Measurements from ENCODE around the gene VAMP5.
"Not testable (repeated sequence)": the region's sequence is repeated elsewhere in the genome, so short reads cannot be mapped to it uniquely, and the experiment has no call there.

VAMP5 gene, protein sequence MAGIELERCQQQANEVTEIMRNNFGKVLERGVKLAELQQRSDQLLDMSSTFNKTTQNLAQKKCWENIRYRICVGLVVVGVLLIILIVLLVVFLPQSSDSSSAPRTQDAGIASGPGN

DNA sequence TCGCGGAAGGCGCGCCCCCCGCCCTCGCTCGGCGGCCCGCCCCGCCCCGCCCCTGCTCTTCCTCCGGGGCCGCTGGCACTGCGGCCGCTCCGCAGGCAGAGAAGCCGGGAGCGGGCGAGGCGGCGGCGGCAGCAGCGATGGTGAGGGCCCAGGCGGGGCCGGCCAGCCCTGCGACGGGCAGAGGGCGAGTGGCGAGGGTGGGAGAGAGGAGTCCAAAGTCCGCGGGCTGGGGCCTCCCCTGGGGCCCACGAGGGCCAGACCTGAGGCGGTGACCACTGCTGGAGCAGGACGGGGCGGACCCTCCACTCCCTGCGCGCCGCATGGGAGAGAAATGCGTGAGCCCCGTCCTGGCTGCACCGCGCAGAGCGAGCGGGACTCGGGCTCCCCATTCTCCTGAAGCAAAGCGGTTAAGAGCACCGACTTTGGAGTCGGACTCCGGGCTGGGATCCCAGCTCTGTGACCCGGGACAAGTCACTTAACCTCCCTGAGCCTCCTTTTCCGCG lies at the start of gene VAMP5:
Gene VAMP5 (plus strand): TSS at position 78 of the 503 bp plus-strand sequence. CDS start 60 bp downstream, at position 138.
- no peak for DNase-seq

DNA sequence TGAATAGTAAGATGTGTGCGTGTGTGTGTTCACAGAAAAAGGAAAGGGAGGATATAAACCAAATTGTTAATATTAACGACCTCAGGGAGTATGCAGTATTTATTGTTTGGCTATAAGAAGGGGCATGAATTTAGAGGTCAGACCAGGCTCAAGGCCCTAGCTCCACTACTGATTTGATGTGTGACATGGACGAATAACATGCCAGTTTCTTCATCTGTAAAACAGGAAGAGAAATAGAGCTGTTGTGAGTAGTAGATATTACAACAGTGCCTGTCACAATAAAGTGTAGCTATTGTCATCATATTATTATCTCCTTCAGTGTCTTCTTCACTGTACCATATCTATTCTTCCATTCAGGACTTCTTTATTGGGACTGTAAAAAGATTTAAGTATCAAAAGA lies 49.4 kb upstream of the VAMP5 start:
- DNase-seq, result no peak

DNA sequence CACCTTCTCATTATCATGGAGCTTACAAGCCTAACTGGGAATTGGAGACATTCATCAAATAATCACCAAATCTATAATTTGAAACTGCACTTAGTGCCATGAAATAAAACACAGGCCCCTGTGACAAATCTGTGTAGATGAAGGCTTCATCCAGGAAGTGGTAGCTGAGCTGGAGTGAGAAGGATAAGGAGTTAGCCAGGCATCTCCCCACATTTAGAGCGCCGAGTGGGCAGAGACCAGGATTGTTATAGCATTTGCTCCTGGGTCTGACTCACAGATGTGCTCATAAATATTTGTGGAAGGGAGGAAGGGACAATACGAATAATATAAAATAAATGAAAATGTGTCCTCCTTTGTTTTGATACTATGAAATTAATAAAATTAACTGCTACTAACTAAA lies 47.8 kb upstream of the VAMP5 start:
- DNase-seq, result no peak

DNA sequence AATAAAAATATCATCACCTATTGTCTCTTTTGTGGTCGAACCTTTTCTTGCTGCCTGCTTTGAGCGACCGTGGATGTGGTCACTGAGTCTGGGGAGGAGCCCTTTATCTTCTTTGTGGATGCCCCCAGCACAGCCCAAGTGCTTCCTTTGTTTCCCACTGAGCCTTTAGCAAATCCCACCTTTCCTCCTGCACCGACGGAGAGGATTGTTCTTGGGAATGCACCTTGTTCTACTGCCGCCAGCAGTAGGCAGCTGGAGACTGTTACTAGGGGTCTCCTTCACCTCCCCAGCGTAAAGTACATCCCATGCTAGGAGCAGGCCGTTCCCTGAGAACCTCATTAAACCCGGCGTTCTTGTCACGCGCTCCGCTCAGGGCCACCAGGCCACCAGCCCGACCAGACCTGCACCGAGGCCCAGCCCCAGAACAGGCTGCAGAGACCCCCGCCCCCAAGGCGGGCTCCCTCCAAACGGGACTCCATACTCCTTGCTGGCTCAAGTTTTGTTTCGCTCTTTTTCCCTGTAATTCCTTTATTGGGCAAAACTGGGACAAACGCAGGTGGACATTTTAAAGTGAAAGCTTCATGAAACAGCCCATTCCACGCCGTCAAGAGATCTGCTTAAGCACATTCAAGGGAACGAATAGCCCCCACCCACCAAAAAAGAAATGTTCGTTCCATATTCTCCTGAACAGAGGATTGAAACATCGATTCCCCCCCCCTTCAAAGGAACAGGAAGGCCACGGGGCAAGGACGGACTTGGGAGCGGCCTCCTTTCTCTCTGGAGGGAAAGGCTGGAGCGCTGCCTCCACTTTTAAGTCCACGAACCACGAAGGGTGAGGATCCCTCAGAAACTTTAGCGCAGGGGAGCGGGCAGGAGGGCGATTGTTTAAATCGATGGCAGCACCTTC lies 46.4 kb upstream of the VAMP5 start:
- DNase-seq, result no peak

DNA sequence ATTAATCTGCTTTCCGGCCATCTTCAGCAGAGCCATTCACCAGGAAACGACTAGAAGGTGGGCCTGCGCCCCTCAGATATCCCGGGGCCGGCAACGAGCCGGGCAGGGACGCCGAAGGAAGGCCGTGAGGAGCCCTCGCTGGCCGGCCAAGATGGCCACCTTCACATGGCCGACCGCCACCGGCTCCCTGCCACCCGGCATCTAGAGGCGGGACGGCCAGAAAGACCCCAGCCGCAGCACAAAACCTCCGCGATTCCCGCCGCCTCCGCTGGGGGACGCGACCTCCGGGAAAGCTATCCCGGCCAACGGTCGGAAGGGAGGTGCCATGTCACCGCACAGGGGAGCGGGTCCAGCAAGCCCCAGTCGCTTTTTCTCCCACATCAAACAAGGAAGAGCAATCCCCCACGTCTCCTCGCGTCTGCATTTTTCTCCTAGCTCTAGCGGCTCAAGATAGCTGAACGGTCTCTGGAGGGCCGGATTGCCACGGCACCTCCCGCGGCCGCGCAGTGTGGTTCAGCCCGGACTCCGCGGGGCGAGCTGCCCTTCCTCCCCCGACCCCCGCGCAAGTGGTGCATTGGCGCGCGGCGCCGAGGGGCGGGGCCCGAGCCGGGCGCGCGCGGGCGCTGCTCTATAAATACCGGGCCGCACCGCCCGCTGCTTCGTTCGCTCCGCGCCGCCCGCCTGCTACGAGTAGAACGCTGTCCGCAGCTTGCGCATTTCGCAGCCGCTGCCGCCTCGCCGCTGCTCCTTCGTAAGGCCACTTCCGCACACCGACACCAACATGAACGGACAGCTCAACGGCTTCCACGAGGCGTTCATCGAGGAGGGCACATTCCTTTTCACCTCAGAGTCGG lies 45.5 kb upstream of the VAMP5 start, which contains the start of gene MAT2A:
Gene MAT2A (plus strand): TSS at position 662 of the 854 bp plus-strand sequence. CDS start 120 bp downstream, at position 782.
- peak; percentile 91 for DNase-seq

DNA sequence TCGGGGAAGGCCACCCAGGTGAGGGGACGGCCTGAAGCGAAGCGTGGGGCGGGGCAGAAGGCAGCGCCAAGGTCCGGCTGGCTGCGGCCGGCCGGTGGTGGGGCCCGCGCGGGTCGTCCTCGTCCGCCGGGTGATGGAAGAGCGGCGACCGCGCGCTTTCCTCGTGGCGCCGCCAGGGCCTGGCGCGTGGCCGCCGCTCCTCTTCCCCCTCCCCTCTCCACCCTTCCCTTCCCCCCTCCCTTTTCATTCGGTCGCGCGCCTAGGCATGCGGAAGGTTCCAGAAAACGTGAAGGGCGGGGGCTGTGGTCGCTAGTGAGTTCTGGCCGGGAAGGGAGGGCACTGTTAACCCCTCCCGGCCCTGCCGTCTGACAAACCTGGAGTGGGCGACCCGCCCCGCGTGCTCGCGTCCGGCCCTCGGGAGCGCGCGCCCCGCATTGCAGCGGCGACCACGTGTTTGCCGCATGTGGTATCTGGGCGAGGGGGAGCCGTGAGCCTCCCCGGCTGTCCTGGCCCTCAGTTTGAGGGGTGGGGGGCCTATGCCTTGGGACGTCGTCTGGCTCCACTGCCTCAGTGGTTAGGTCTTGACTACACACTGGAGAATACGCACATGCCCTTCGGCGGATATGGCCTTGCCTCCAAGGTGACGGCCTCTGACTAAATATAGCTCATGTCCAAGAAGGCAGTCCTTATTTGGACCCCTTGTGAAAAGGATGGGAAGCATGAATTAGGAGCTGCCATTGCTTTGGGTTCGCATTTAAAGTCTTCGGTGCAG lies 44.7 kb upstream of the VAMP5 start:
- DNase-seq, result peak; percentile 81

DNA sequence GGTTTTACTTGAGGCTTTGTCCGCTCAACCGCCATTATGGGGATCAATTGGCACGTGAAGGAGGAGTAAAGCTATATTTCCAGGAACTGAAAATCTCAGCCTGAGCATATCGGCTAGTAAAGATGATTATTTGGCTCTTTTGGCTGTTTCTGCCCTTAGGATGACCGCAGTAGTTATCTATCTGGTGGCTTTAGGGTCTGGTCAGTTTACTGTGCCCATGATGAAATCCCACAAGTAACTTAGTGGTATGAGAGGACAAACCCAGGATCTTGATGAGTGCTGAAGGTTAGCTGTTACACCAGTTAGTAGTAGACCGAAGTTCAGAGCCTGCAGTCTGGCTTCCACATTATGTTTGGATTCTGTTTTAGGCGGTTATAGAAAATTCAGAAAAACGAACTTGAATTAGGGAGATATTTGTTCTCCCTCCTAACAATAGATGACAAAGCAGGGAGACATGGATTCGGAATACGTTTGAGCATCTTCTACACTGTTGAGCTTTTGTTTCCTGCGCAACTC lies 44.0 kb upstream of the VAMP5 start:
- DNase-seq, result no peak

DNA sequence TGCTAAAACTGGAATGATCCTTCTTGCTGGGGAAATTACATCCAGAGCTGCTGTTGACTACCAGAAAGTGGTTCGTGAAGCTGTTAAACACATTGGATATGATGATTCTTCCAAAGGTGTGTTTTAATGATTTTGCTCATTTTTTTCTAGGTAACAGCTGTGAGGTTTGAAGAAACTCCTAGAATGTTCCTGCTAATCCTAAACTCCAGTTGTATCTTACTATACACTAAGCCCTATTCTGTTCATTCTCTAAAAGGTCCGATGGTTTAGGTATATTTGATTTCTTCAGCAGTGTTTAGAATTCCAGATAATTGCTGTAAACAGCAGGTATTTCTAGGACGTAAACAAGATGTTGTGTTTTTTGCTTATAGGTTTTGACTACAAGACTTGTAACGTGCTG lies 43.0 kb upstream of the VAMP5 start:
- no peak for DNase-seq

DNA sequence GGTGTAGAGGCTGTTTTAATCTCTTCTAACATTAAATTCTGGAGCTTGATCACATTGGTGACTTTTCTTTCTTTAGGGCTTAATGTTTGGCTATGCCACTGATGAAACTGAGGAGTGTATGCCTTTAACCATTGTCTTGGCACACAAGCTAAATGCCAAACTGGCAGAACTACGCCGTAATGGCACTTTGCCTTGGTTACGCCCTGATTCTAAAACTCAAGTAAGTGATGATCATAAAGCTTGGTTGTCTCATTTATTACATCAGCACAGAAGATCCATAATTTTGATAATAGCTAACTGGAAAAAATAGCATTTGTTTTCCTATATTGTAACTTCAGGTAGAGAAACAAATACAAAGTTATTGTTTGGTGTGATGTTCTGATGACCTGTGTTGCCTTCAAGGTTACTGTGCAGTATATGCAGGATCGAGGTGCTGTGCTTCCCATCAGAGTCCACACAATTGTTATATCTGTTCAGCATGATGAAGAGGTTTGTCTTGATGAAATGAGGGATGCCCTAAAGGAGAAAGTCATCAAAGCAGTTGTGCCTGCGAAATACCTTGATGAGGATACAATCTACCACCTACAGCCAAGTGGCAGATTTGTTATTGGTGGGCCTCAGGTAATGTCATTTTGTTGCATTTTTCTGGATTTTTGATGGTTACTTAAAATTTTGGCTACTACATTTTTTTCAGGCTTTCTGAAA lies 42.3 kb upstream of the VAMP5 start:
- DNase-seq, result no peak

DNA sequence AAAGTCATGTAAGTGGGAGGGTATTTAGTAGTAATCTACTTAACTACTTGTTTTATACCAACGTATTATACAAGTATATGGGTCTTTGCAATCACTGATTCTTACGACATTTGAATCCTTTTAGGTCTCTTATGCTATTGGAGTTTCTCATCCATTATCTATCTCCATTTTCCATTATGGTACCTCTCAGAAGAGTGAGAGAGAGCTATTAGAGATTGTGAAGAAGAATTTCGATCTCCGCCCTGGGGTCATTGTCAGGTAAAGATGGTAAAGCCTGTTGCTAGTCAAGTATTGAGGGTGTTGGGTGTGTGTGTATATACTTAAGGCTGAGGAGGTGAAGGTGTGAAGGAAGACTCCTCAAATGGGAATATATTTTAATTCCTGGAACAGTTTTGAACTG lies 41.5 kb upstream of the VAMP5 start:
- DNase-seq, result no peak

DNA sequence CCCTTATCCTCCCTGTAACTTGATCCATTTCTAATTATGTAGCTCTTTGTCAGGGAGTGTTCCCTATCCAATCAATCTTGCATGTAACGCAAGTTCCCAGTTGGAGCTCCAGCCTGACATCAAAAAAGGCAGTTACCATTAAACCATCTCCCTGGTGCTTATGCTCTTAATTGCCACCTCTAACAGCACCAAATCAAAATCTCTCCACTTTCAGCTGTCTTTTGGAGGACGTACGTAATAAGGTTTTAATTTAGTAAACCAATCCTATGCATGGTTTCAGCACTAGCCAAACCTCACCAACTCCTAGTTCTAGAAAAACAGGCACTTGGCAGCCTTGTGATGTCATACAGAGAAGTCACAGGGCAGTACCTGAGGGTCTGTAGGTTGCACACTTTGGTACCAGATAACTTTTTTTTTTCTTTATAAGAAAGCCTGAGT lies 40.0 kb upstream of the VAMP5 start:
- peak; percentile 75 for DNase-seq

DNA sequence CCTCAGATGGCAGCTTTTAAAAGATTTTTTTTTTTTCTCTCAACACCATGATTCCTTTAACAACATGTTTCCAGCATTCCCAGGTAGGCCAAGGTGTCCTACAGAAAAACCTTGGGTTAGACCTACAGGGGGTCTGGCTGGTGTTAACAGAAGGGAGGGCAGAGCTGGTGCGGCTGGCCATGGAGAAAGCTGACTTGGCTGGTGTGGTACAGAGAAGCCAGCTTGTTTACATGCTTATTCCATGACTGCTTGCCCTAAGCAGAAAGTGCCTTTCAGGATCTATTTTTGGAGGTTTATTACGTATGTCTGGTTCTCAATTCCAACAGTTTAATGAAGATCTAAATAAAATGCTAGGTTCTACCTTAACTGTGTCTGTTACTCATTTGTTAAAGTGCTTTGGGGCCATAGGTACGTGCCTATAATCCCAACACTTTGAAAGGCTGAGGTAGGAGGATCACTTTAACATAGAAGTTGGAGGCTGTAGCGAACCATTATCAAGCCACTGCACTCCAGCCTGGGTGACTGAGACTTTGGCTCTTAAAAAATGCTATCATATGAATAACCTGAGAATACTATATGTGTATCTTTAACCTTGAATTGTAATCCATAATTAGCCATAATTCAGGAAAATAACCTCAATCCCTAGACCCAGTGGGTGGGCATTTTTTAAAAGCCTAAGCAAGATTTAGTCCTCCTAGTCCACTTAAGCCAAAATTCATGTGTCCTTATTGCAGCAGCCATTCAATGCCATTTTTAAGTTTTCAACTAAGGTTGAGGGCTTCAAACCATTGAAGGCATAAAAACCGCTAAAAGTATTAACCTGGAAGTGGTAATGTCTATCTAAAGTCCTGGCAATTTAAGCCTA lies 39.1 kb upstream of the VAMP5 start:
- not testable (repeated sequence) for DNase-seq

DNA sequence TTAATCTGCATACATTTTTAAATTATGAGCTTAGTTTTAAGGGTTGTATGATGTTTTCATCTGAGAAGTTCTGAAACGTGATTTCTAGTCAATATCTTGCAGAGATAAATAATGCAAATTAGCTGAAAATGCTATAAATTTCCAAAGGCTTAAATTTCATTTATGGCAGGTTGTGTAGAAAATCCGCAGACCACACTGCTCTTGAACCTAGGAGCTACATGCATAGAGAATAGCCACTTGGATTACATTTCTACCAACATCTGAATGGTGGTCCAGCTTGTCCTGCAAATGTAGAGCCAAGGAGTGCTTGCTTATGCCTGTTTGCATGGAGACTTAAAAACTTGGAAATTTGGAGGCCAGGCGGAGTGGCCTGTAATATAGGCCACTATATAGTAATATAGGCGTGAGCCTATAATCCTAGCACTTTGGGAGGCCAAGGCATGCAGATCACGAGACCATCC lies 38.4 kb upstream of the VAMP5 start:
- DNase-seq, result no peak

DNA sequence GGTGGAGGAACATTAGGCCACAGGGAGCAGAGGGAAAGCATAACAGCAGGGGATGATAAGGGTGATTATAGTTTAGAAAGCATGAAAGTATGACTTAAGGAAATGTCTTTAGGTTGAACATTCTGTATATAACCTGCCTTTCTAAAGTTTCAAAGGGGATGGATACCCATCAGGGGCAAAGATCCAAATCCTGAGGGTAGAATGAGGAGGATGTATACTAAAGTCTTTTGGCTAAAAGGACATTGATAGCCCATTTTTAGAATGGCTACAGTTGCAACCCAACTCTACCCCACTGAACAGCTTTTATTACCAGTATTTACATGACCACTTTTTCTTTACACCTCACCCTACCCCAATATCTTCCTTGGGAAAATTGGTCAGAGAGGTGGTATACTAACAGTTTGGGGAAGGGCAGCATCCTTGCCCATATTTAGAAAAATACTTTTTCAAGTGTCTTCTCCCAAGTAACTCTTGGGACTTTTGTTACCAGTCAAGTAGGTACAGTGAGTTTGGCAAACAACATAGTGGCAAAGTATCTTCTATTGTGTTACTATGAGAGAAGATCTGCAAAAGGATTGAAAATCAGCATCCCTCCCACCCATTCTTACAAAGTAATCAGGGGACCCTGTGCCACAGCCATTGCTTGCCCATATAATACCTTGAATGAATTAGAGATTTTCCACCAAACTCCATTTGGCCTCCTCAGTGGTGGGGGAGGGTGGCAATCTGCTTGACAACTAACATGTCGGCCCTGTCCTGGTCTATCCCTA lies 37.0 kb upstream of the VAMP5 start:
- no peak for DNase-seq

DNA sequence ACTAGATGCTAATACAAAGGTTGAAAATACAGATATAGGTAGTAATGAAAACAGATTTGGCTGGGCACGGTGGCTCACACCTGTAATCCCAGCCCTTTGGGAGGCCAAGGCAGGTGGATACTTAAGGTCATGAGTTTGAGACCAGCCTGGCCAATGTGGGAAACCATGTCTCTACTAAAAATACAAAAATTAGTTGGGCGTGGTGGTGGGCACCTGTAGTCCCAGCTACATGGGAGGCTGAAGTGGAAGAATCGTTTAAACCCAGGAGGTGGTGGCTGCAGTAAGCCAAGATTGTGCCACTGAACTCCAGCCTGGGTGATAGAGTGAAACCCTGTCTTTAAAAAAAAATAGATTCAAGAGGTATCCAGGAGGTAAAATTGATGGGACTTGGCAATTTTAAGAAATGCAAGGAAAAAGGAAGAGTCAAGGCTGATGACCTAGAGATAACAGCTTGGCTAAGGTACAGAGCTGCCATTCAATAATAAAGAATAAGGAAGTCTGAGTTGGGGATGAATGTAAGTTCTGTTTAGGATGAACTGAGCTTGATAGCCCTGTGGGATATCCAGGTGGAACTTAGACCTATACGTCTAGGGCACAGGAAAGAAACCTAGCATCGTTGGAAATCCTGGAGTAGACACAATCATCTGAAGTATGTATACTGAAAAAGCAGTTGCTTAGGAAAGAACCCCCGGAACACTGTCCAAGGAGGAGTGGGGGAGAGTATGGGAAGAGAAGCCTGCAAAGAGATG lies 36.2 kb upstream of the VAMP5 start:
- DNase-seq, result no peak

DNA sequence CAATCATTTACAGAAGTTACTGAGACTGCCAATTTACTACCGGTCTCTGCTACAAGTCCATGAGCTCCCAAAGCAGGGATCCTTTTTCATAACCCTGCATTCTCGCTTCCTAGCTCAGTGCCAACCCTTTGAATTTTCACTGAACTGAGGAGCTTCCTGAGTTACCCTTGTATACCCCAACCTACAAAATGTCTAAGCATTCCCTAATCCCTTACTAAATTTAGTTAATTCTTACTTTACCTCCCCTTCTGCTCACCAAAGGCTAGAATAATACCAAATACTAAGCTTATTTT lies 35.7 kb upstream of the VAMP5 start:
- DNase-seq, result no peak

DNA sequence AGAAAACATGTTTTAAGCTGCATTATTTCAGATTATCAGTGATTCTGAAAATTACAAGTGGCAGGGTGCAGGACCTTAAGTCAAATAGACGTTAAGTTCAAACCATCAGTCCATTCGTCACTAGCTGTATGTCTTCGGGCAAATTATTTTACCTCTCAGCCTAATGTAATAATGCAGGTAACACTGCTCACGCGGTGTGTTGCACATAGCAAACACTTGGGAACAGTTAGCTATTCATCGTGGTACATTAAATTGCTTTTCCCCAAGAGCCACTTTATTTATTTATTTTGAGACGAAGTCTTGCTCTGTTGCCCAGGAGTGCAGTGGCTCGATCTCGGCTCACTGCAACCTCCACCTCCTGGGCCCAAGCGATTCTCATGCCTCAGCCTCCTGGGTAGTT lies 35.1 kb upstream of the VAMP5 start:
- no peak for DNase-seq

DNA sequence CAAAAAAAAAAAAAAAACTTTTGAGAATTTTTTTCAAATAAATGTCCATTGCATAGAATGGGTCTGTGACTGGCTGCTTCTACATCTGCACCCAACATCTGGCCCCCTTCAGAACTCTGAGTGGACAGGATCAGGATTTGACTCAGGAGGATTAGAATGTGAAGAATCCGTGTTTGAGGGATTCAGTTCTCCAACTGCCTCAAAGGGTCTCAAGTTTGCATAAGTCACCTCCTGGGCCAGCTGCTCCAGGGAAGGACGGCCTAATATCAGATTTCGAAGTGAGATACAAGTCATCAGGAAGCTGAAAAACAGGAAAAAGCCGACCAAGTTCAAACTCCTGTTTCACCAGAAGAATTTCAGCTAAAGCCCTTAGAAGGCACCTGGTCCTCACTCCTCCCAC lies 34.4 kb upstream of the VAMP5 start:
- DNase-seq, result no peak

DNA sequence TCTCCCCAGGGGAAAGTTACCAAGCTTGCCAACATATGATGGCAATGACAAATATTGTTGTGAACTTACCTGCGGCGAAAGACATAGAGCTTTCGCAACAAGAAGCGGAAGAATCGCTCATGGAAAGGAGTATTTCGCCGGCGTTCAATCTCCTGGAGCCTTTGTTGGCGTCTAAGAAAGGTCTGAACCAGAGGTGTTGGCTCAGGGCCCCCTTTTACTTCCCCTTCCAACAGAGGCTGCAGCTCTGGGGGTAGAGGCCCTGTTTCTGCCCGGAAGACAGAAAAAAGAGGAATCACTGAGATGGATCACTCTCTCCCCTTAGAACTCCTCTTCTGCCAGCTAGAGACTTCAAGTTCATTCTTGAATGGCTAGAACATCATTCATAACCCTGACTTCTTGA lies 33.7 kb upstream of the VAMP5 start:
- DNase-seq, result no peak

All from NCI-H69 (cell line).